ENCODE results near the gene GJA1. TPM values are rescaled to one million over a fixed set of nuclear protein-coding genes. Genes with fewer than 3 reads are reported as not detected.
"Not testable (repeated sequence)": the region's sequence is repeated elsewhere in the genome, so short reads cannot be mapped to it uniquely, and the experiment has no call there.

GJA1 gene
- total RNA-seq, 1 experiment from 2014 or later = not detected

- Mint-ChIP-seq H3K4me3 (ENCODE audit: unreplicated experiment) (no peak overlapping the region), H3K36me3 (ENCODE audit: insufficient read depth, unreplicated experiment) (no peaks in the 10 kb centered on the region), H3K27me3 (ENCODE audit: insufficient read depth, unreplicated experiment) (no peaks in the 10 kb centered on the region), H3K27ac (ENCODE audit: low read depth, unreplicated experiment) (no peak overlapping the region), H3K9me3 (ENCODE audit: unreplicated experiment) (no peaks in the 10 kb centered on the region), H3K4me1 (ENCODE audit: insufficient read depth, unreplicated experiment) (peaks cover under 1% of the 10 kb centered on the region)
- DNase-seq (ENCODE audit: unreplicated experiment) = no peak
- intact Hi-C loops (cut with micrococcal nuclease) = no loop called here
- no peak for TF ChIP-seq CTCF (IDR thresholded peaks at IDR 0.05; ENCODE audit: unreplicated experiment)
- POLR2A ChIA-PET = no interaction called here
- no TSS peak for BruUV-seq (replicated peaks)
- CTCF ChIA-PET = interaction anchor here (0.7 to 1.5 kb wide), 2 partner anchors 11 to 745 kb away, joined by 3 to 4 read pairs; no protein-coding TSS in a partner anchor
These were observed 6.0 kb downstream of the GJA1 start for GRCh38 chr6:121441477-121441876.

- Mint-ChIP-seq H3K27me3 (ENCODE audit: insufficient read depth, unreplicated experiment) (no peaks in the 10 kb centered on the region), H3K4me3 (ENCODE audit: unreplicated experiment) (no peak overlapping the region), H3K4me1 (ENCODE audit: insufficient read depth, unreplicated experiment) (peaks cover 7% of the 10 kb centered on the region), H3K9me3 (ENCODE audit: unreplicated experiment) (no peaks in the 10 kb centered on the region), H3K27ac (ENCODE audit: low read depth, unreplicated experiment) (no peak overlapping the region), H3K36me3 (ENCODE audit: insufficient read depth, unreplicated experiment) (no peaks in the 10 kb centered on the region)
- POLR2A ChIA-PET = interaction anchor here (1.6 kb wide), 1 partner anchor 152 kb away, joined by 3 read pairs; no protein-coding TSS in a partner anchor
- CTCF ChIA-PET = interaction anchor here (1.3 to 1.5 kb wide), 2 partner anchors 12 to 742 kb away, joined by 3 to 4 read pairs; no protein-coding TSS in a partner anchor
- no peak for TF ChIP-seq CTCF (IDR thresholded peaks at IDR 0.05; ENCODE audit: unreplicated experiment)
- intact Hi-C loops (cut with micrococcal nuclease) = no loop called here
- no TSS peak for BruUV-seq (replicated peaks)
- no peak for DNase-seq (ENCODE audit: unreplicated experiment)
These were observed 7.1 kb downstream of the GJA1 start for GRCh38 chr6:121442576-121442975.

GRCh38 chr6:121443971-121444541, 8.6 kb downstream of the GJA1 start:
- POLR2A ChIA-PET = interaction anchor here (0.6 to 1.6 kb wide), 4 partner anchors 9 to 187 kb away, joined by 3 read pairs; partner anchors contain the start of gene GJA1
- Mint-ChIP-seq H3K27ac (ENCODE audit: low read depth, unreplicated experiment) (no peak overlapping the region), H3K9me3 (ENCODE audit: unreplicated experiment) (no peaks in the 10 kb centered on the region), H3K4me1 (ENCODE audit: insufficient read depth, unreplicated experiment) (peaks cover 7% of the 10 kb centered on the region), H3K36me3 (ENCODE audit: insufficient read depth, unreplicated experiment) (no peaks in the 10 kb centered on the region), H3K4me3 (ENCODE audit: unreplicated experiment) (no peak overlapping the region), H3K27me3 (ENCODE audit: insufficient read depth, unreplicated experiment) (no peaks in the 10 kb centered on the region)
- BruUV-seq (replicated peaks) = no TSS peak
- CTCF ChIA-PET = interaction anchor here (0.7 to 1.1 kb wide), 6 partner anchors 11 to 407 kb away, joined by 3 to 4 read pairs (median 3); no protein-coding TSS in a partner anchor
- DNase-seq (ENCODE audit: unreplicated experiment) = no peak
- intact Hi-C loops (cut with micrococcal nuclease) = no loop called here
- no peak for TF ChIP-seq CTCF (IDR thresholded peaks at IDR 0.05; ENCODE audit: unreplicated experiment)

GRCh38 chr6:121446705-121447104, 11.3 kb downstream of the GJA1 start:
- intact Hi-C loops (cut with micrococcal nuclease); H3K9me3 Mint-ChIP-seq (ENCODE audit: unreplicated experiment); POLR2A ChIA-PET; BruUV-seq (replicated peaks); H3K36me3 Mint-ChIP-seq (ENCODE audit: insufficient read depth, unreplicated experiment); CTCF ChIA-PET; H3K4me1 Mint-ChIP-seq (ENCODE audit: insufficient read depth, unreplicated experiment); H3K27ac Mint-ChIP-seq (ENCODE audit: low read depth, unreplicated experiment); H3K4me3 Mint-ChIP-seq (ENCODE audit: unreplicated experiment); H3K27me3 Mint-ChIP-seq (ENCODE audit: insufficient read depth, unreplicated experiment); DNase-seq (ENCODE audit: unreplicated experiment): not testable (repeated sequence)

GRCh38 chr6:121447746-121448145, 12.3 kb downstream of the GJA1 start:
- H3K27me3 Mint-ChIP-seq (ENCODE audit: insufficient read depth, unreplicated experiment); H3K9me3 Mint-ChIP-seq (ENCODE audit: unreplicated experiment); intact Hi-C loops (cut with micrococcal nuclease); H3K4me1 Mint-ChIP-seq (ENCODE audit: insufficient read depth, unreplicated experiment); H3K36me3 Mint-ChIP-seq (ENCODE audit: insufficient read depth, unreplicated experiment); H3K4me3 Mint-ChIP-seq (ENCODE audit: unreplicated experiment); POLR2A ChIA-PET; CTCF ChIA-PET; BruUV-seq (replicated peaks); H3K27ac Mint-ChIP-seq (ENCODE audit: low read depth, unreplicated experiment); DNase-seq (ENCODE audit: unreplicated experiment): not testable (repeated sequence)

GRCh38 chr6:121448528-121448927, 13.1 kb downstream of the GJA1 start:
- CTCF ChIA-PET = interaction anchor here (0.5 kb wide), 1 partner anchor 34 kb away, joined by 4 read pairs; no protein-coding TSS in a partner anchor
- H3K4me1 Mint-ChIP-seq (ENCODE audit: insufficient read depth, unreplicated experiment); H3K36me3 Mint-ChIP-seq (ENCODE audit: insufficient read depth, unreplicated experiment); H3K27me3 Mint-ChIP-seq (ENCODE audit: insufficient read depth, unreplicated experiment); H3K9me3 Mint-ChIP-seq (ENCODE audit: unreplicated experiment); H3K4me3 Mint-ChIP-seq (ENCODE audit: unreplicated experiment); H3K27ac Mint-ChIP-seq (ENCODE audit: low read depth, unreplicated experiment); BruUV-seq (replicated peaks); intact Hi-C loops (cut with micrococcal nuclease); DNase-seq (ENCODE audit: unreplicated experiment): not testable (repeated sequence)
- POLR2A ChIA-PET = interaction anchor here (0.7 kb wide), 1 partner anchor 298 kb away, joined by 3 read pairs; no protein-coding TSS in a partner anchor

Data from MCF 10A (cell line).